A673 (cell line): ENCODE results near the gene SPRED2.

Experiments used
- EZH2 ChIP-seq: fragments of 200-600 bp; sonication (generic); IDR thresholded peaks from 2 replicates; pipeline ENCODE4 v1.6.1; 2017; ENCODE audit warnings: borderline replicate concordance, low read depth, mild to moderate bottlenecking, mixed read lengths, antibody characterized with exemption, low read length; ENCODE audit not compliant: poor library complexity, severe bottlenecking
- TF ChIP-seq, protein P1 (sequence below): fragments of 300-800, 200-600 bp; sonication (generic); conservative IDR thresholded peaks from 2 replicates; pipeline ENCODE4 v1.5.1; 2017; ENCODE audit warnings: low read depth, mild to moderate bottlenecking, antibody characterized with exemption, low read length, moderate library complexity, mixed read lengths

DNA sequence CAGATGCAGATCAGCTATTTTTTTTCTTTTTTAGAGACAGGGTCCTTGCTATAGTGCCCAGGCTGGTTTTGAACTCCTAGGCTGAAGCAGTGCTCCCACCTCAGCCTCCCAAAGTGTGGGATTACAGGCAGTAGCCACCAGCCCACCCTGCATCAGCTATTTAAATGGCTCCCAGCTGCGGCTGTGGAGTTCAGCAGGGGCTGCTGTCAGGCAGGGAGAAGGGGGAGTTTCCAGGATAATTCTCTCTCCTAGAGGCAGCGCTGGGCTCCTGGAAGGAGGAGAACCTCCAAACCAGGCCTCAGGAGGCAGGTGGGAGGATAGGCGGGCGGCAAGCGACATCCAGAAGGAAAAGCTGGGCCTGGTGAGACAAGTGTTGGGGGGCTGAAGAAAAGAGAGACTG lies 139.0 kb downstream of the SPRED2 start:
- no peak for TF ChIP-seq EZH2
- TF ChIP-seq, protein P1, sequence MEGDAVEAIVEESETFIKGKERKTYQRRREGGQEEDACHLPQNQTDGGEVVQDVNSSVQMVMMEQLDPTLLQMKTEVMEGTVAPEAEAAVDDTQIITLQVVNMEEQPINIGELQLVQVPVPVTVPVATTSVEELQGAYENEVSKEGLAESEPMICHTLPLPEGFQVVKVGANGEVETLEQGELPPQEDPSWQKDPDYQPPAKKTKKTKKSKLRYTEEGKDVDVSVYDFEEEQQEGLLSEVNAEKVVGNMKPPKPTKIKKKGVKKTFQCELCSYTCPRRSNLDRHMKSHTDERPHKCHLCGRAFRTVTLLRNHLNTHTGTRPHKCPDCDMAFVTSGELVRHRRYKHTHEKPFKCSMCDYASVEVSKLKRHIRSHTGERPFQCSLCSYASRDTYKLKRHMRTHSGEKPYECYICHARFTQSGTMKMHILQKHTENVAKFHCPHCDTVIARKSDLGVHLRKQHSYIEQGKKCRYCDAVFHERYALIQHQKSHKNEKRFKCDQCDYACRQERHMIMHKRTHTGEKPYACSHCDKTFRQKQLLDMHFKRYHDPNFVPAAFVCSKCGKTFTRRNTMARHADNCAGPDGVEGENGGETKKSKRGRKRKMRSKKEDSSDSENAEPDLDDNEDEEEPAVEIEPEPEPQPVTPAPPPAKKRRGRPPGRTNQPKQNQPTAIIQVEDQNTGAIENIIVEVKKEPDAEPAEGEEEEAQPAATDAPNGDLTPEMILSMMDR = no peak
